ENCODE measurements around the gene POLG. TPM values are rescaled to one million over a fixed set of nuclear protein-coding genes. Genes with fewer than 3 reads are reported as not detected.
"Not testable (repeated sequence)": the region's sequence is repeated elsewhere in the genome, so short reads cannot be mapped to it uniquely, and the experiment has no call there.

POLG gene
- total and polyA plus RNA-seq, 4 donors, result 36.7 to 84.9 (median 45.3) TPM

GRCh38 chr15:89291934-89292438, 42.6 kb downstream of the POLG start:
- Histone ChIP-seq H3K9me3 (ENCODE audit: control insufficient read depth in 4 of 4, insufficient read depth in 3 of 4, low read length in 3 of 4) (no peaks in the 10 kb centered on the region), H3K9ac (ENCODE audit: insufficient read depth in 1 of 2, low read length in 2 of 2) (no peak overlapping the region), H3K4me3 (no peak overlapping the region), H3K27me3 (ENCODE audit: control insufficient read depth in 3 of 3, insufficient read depth in 3 of 3, low read length in 2 of 3) (no peaks in the 10 kb centered on the region), H3K27ac (ENCODE audit: low read depth in 1 of 2, low read length in 1 of 2) (no peak overlapping the region), H3K36me3 (ENCODE audit: control insufficient read depth in 4 of 4, insufficient read depth in 4 of 4, low read length in 4 of 4) (peaks cover 0 to 7% (median 0%) of the 10 kb centered on the region in 4 donors), H3K4me1 (ENCODE audit: control insufficient read depth in 5 of 5, insufficient read depth in 5 of 5, low read length in 5 of 5) (no peaks in the 10 kb centered on the region)
- WGBS, 2 donors, result 95 to 99% methylated on average over 2 of the region's 2 CpGs
- TF ChIP-seq, protein P1, sequence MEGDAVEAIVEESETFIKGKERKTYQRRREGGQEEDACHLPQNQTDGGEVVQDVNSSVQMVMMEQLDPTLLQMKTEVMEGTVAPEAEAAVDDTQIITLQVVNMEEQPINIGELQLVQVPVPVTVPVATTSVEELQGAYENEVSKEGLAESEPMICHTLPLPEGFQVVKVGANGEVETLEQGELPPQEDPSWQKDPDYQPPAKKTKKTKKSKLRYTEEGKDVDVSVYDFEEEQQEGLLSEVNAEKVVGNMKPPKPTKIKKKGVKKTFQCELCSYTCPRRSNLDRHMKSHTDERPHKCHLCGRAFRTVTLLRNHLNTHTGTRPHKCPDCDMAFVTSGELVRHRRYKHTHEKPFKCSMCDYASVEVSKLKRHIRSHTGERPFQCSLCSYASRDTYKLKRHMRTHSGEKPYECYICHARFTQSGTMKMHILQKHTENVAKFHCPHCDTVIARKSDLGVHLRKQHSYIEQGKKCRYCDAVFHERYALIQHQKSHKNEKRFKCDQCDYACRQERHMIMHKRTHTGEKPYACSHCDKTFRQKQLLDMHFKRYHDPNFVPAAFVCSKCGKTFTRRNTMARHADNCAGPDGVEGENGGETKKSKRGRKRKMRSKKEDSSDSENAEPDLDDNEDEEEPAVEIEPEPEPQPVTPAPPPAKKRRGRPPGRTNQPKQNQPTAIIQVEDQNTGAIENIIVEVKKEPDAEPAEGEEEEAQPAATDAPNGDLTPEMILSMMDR (IDR thresholded peaks at IDR 0.05; ENCODE audit: control extremely low read depth, extremely low read depth), result no peak
- no peak for DNase-seq
- no peak for ATAC-seq (ENCODE audit: insufficient read depth, low FRiP score)

DNA sequence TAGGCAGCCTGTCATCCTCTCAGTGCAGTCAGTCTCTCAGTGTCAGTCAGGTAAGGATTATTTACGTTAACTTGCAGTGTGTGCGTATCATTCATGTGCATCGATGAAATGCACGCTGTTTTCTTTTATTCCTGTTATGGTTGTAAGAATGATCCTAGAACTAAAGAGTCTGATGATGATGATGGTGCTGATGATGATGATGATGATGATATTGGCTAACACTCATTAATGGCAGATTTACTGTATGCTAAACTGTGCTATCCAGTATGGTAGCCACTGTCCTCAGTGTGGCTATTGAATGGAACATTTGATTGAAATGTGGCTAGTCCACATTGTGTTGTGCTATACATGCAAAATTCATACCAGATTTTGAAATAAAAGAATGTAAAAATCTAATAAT, 51.4 kb downstream of the POLG start:
- Histone ChIP-seq H3K4me3 (no peak overlapping the region), H3K4me1 (ENCODE audit: control insufficient read depth in 5 of 5, insufficient read depth in 5 of 5, low read length in 5 of 5) (no peaks in the 10 kb centered on the region), H3K9me3 (ENCODE audit: control insufficient read depth in 4 of 4, insufficient read depth in 3 of 4, low read length in 3 of 4) (peaks cover 0 to 4% (median 0%) of the 10 kb centered on the region in 4 donors), H3K9ac (ENCODE audit: insufficient read depth in 1 of 2, low read length in 2 of 2) (no peak overlapping the region), H3K27me3 (ENCODE audit: control insufficient read depth in 3 of 3, insufficient read depth in 3 of 3, low read length in 2 of 3) (no peaks in the 10 kb centered on the region), H3K36me3 (ENCODE audit: control insufficient read depth in 4 of 4, insufficient read depth in 4 of 4, low read length in 4 of 4) (peaks cover 0 to 22% (median 6%) of the 10 kb centered on the region in 4 donors), H3K27ac (ENCODE audit: low read depth in 1 of 2, low read length in 1 of 2) (no peak overlapping the region)
- DNase-seq (no peak), ATAC-seq (ENCODE audit: insufficient read depth, low FRiP score) (no peak)
- WGBS, 2 donors, result 87 to 90% methylated on average over 4 of the region's 4 CpGs
- TF ChIP-seq, protein P1 (IDR thresholded peaks at IDR 0.05; ENCODE audit: control extremely low read depth, extremely low read depth), result no peak

- Histone ChIP-seq H3K27ac (ENCODE audit: low read depth in 1 of 2, low read length in 1 of 2) (no peak overlapping the region), H3K9me3 (ENCODE audit: control insufficient read depth in 4 of 4, insufficient read depth in 3 of 4, low read length in 3 of 4) (peaks cover 0 to 4% (median 0%) of the 10 kb centered on the region in 4 donors), H3K4me3 (no peak overlapping the region), H3K27me3 (ENCODE audit: control insufficient read depth in 3 of 3, insufficient read depth in 3 of 3, low read length in 2 of 3) (no peaks in the 10 kb centered on the region), H3K9ac (ENCODE audit: insufficient read depth in 1 of 2, low read length in 2 of 2) (no peak overlapping the region), H3K36me3 (ENCODE audit: control insufficient read depth in 4 of 4, insufficient read depth in 4 of 4, low read length in 4 of 4) (peaks cover 0 to 22% (median 6%) of the 10 kb centered on the region in 4 donors), H3K4me1 (ENCODE audit: control insufficient read depth in 5 of 5, insufficient read depth in 5 of 5, low read length in 5 of 5) (no peaks in the 10 kb centered on the region)
- ATAC-seq (ENCODE audit: insufficient read depth, low FRiP score) (no peak), DNase-seq (no peak)
- WGBS, 2 donors, result 97 to 99% methylated on average over 4 of the region's 4 CpGs
- TF ChIP-seq, protein P1 (IDR thresholded peaks at IDR 0.05; ENCODE audit: control extremely low read depth, extremely low read depth), result no peak
These were observed 52.0 kb downstream of the POLG start for GRCh38 chr15:89282631-89283030.

- H3K36me3 ChIP-seq (ENCODE audit: control insufficient read depth in 4 of 4, insufficient read depth in 4 of 4, low read length in 4 of 4), result peaks cover 0 to 8% (median 0%) of the 10 kb centered on the region in 4 donors
- no peak for ATAC-seq (ENCODE audit: insufficient read depth, low FRiP score)
- H3K9me3 ChIP-seq (ENCODE audit: control insufficient read depth in 4 of 4, insufficient read depth in 3 of 4, low read length in 3 of 4), result no peaks in the 10 kb centered on the region
- H3K4me1 ChIP-seq (ENCODE audit: control insufficient read depth in 5 of 5, insufficient read depth in 5 of 5, low read length in 5 of 5), result no peaks in the 10 kb centered on the region
- H3K4me3 ChIP-seq, result no peak overlapping the region
- H3K9ac ChIP-seq (ENCODE audit: insufficient read depth in 1 of 2, low read length in 2 of 2), result no peak overlapping the region
- H3K27me3 ChIP-seq (ENCODE audit: control insufficient read depth in 3 of 3, insufficient read depth in 3 of 3, low read length in 2 of 3), result no peaks in the 10 kb centered on the region
- 84 to 97% methylated on average over 1 of the region's 1 CpG for WGBS, 2 donors
- TF ChIP-seq, protein P1 (IDR thresholded peaks at IDR 0.05; ENCODE audit: control extremely low read depth, extremely low read depth), result no peak
- no peak for DNase-seq
- no peak overlapping the region for H3K27ac ChIP-seq (ENCODE audit: low read depth in 1 of 2, low read length in 1 of 2)
These were observed 56.3 kb downstream of the POLG start for GRCh38 chr15:89278307-89278706.

GRCh38 chr15:89277281-89277680, 57.3 kb downstream of the POLG start:
- H3K9ac ChIP-seq (ENCODE audit: insufficient read depth in 1 of 2, low read length in 2 of 2); H3K36me3 ChIP-seq (ENCODE audit: control insufficient read depth in 4 of 4, insufficient read depth in 4 of 4, low read length in 4 of 4); H3K27ac ChIP-seq (ENCODE audit: low read depth in 1 of 2, low read length in 1 of 2); DNase-seq; H3K27me3 ChIP-seq (ENCODE audit: control insufficient read depth in 3 of 3, insufficient read depth in 3 of 3, low read length in 2 of 3); H3K4me3 ChIP-seq; H3K9me3 ChIP-seq (ENCODE audit: control insufficient read depth in 4 of 4, insufficient read depth in 3 of 4, low read length in 3 of 4); H3K4me1 ChIP-seq (ENCODE audit: control insufficient read depth in 5 of 5, insufficient read depth in 5 of 5, low read length in 5 of 5); ATAC-seq (ENCODE audit: insufficient read depth, low FRiP score): not testable (repeated sequence)
- WGBS, 2 donors, result 93 to 97% methylated on average over 4 of the region's 4 CpGs
